ENCODE data around the gene DLG2. TPM values are rescaled to one million over a fixed set of nuclear protein-coding genes. Genes with fewer than 3 reads are reported as not detected.

The DLG2 gene
- polyA plus RNA-seq, 3 donors, result 0.24 to 0.39 TPM; not detected in 1

DNA sequence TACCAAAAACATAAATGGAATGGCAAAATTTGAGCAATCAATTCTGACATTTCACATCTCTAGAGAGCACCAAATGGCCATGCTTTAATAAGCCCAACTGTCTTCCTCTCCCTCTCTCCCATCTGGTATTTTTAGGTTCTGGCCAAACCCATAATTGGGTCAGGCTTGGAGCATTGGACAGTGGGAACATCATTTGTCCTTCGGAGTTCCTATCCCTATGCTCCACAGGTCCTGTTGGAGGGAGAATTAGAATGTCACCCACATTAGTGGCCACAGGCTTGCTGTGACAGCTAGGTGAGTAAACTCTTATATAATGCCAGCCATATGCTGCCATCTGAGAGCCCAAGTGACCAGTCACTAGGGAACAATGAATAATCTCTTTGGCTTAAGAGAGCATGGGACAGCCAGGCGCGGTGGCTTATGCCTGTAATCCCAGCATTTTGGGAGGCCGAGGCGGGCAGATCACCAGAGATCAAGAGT, 2090.0 kb downstream of the DLG2 start:
- H3K27me3 Mint-ChIP-seq (ENCODE audit: low read depth in 3 of 3), result peaks cover 1 to 2% (median 2%) of the 10 kb centered on the region in 3 donors
- no peak overlapping the region for H3K27ac ChIP-seq (ENCODE audit: low read depth in 1 of 2, low read length in 2 of 2)
- H3K4me3 Mint-ChIP-seq, result no peak overlapping the region
- no peaks in the 10 kb centered on the region for H3K4me1 Mint-ChIP-seq
- no peak overlapping the region for H2AFZ ChIP-seq (ENCODE audit: insufficient read depth, low read depth, low read length, poor library complexity, severe bottlenecking)
- no peak overlapping the region for H3K9ac ChIP-seq (ENCODE audit: insufficient read depth, low read length, poor library complexity, severe bottlenecking)
- H3K4me2 ChIP-seq (replicated peaks; ENCODE audit: extremely low read depth, low read length, poor library complexity, severe bottlenecking), result no peak overlapping the region
- H3K4me3 ChIP-seq (replicated peaks in 1 of 3; ENCODE audit: low read depth in 2 of 3, low read length in 3 of 3), result no peak overlapping the region
- no peak overlapping the region for H3K27ac Mint-ChIP-seq
- H3K36me3 ChIP-seq (replicated peaks in 1 of 2; ENCODE audit: control insufficient read depth in 1 of 2, insufficient read depth in 2 of 2, low read length in 2 of 2), result no peaks in the 10 kb centered on the region
- H4K20me1 ChIP-seq (ENCODE audit: insufficient read depth, low read length), result no peaks in the 10 kb centered on the region
- intact Hi-C loops (cut with micrococcal nuclease), result no loop called here
- peaks cover 0 to 4% (median 0%) of the 10 kb centered on the region in 7 donors for H3K9me3 Mint-ChIP-seq
- H3K79me2 ChIP-seq (ENCODE audit: insufficient read depth, low read length), result no peaks in the 10 kb centered on the region
- TF ChIP-seq, protein P1, sequence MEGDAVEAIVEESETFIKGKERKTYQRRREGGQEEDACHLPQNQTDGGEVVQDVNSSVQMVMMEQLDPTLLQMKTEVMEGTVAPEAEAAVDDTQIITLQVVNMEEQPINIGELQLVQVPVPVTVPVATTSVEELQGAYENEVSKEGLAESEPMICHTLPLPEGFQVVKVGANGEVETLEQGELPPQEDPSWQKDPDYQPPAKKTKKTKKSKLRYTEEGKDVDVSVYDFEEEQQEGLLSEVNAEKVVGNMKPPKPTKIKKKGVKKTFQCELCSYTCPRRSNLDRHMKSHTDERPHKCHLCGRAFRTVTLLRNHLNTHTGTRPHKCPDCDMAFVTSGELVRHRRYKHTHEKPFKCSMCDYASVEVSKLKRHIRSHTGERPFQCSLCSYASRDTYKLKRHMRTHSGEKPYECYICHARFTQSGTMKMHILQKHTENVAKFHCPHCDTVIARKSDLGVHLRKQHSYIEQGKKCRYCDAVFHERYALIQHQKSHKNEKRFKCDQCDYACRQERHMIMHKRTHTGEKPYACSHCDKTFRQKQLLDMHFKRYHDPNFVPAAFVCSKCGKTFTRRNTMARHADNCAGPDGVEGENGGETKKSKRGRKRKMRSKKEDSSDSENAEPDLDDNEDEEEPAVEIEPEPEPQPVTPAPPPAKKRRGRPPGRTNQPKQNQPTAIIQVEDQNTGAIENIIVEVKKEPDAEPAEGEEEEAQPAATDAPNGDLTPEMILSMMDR (IDR thresholded peaks at IDR 0.05), result no peak
- H3K4me1 ChIP-seq (ENCODE audit: control insufficient read depth in 1 of 2, insufficient read depth in 2 of 2, low read length in 2 of 2), result no peaks in the 10 kb centered on the region
- H3K36me3 Mint-ChIP-seq, result no peaks in the 10 kb centered on the region
- H3K27me3 ChIP-seq (ENCODE audit: control insufficient read depth in 2 of 2, insufficient read depth in 2 of 2, low read length in 2 of 2), result no peaks in the 10 kb centered on the region
- DNase-seq, result no peak
- no CpG with 5 or more reads among the region's 5 CpGs for WGBS (ENCODE audit: insufficient coverage)
- no peaks in the 10 kb centered on the region for H3K9me3 ChIP-seq (replicated peaks in 1 of 2; ENCODE audit: control insufficient read depth in 1 of 2, insufficient read depth in 1 of 2, low read length in 2 of 2)

GRCh38 chr11:83533166-83533565, 2094.0 kb downstream of the DLG2 start:
- Histone ChIP-seq H2AFZ (ENCODE audit: insufficient read depth, low read depth, low read length, poor library complexity, severe bottlenecking) (no peak overlapping the region), H3K36me3 (replicated peaks in 1 of 2; ENCODE audit: control insufficient read depth in 1 of 2, insufficient read depth in 2 of 2, low read length in 2 of 2) (no peaks in the 10 kb centered on the region), H3K79me2 (ENCODE audit: insufficient read depth, low read length) (no peaks in the 10 kb centered on the region), H3K4me3 (replicated peaks in 1 of 3; ENCODE audit: low read depth in 2 of 3, low read length in 3 of 3) (no peak overlapping the region), H3K27ac (ENCODE audit: low read depth in 1 of 2, low read length in 2 of 2) (no peak overlapping the region), H3K27me3 (ENCODE audit: control insufficient read depth in 2 of 2, insufficient read depth in 2 of 2, low read length in 2 of 2) (no peaks in the 10 kb centered on the region), H3K4me1 (ENCODE audit: control insufficient read depth in 1 of 2, insufficient read depth in 2 of 2, low read length in 2 of 2) (no peaks in the 10 kb centered on the region), H3K4me2 (replicated peaks; ENCODE audit: extremely low read depth, low read length, poor library complexity, severe bottlenecking) (no peak overlapping the region), H4K20me1 (ENCODE audit: insufficient read depth, low read length) (no peaks in the 10 kb centered on the region), H3K9ac (ENCODE audit: insufficient read depth, low read length, poor library complexity, severe bottlenecking) (no peak overlapping the region), H3K9me3 (replicated peaks in 1 of 2; ENCODE audit: control insufficient read depth in 1 of 2, insufficient read depth in 1 of 2, low read length in 2 of 2) (no peaks in the 10 kb centered on the region)
- peaks cover 1 to 2% (median 2%) of the 10 kb centered on the region in 3 donors for H3K27me3 Mint-ChIP-seq (ENCODE audit: low read depth in 3 of 3)
- no peaks in the 10 kb centered on the region for H3K4me1 Mint-ChIP-seq
- H3K9me3 Mint-ChIP-seq, result peaks cover 0 to 4% (median 0%) of the 10 kb centered on the region in 7 donors
- no peak overlapping the region for H3K4me3 Mint-ChIP-seq
- DNase-seq, result no peak
- no peak overlapping the region for H3K27ac Mint-ChIP-seq
- TF ChIP-seq, protein P1 (IDR thresholded peaks at IDR 0.05), result no peak
- no peaks in the 10 kb centered on the region for H3K36me3 Mint-ChIP-seq
- intact Hi-C loops (cut with micrococcal nuclease), result no loop called here

Measured in CD14-positive monocyte (primary cell).